Measurements from ENCODE around the gene NRK. TPM values are rescaled to one million over a fixed set of nuclear protein-coding genes. Genes with fewer than 3 reads are reported as not detected.

Gene NRK
- polyA plus RNA-seq, 1 of the 3 experiments (the other 2 are of a cell fraction): not detected

- TF ChIP-seq MEF2A (IDR thresholded peaks at IDR 0.05; ENCODE audit: borderline replicate concordance, low read depth): no peak
- TF ChIP-seq POLR2AphosphoS5 (IDR thresholded peaks at IDR 0.05; ENCODE audit: low read depth, low read length): no peak
- no peak for TF ChIP-seq TEAD4 (IDR thresholded peaks at IDR 0.05; ENCODE audit: borderline replicate concordance, insufficient read depth)
- TF ChIP-seq FOXM1 (IDR thresholded peaks at IDR 0.05; ENCODE audit: low read depth): no peak
- TF ChIP-seq USF1 (IDR thresholded peaks at IDR 0.05; ENCODE audit: borderline replicate concordance, low read depth): no peak
- no peak for TF ChIP-seq GATA2 (CRISPR knock-in tag; IDR thresholded peaks at IDR 0.05)
- no peak for TF ChIP-seq RXRA (IDR thresholded peaks at IDR 0.05; ENCODE audit: borderline replicate concordance, low read depth)
- Histone ChIP-seq H4K20me1 (ENCODE audit: insufficient read depth) (no peaks in the 10 kb centered on the region), H3K9ac (no peak overlapping the region), H3F3A (replicated peaks; ENCODE audit: insufficient read depth) (no peaks in the 10 kb centered on the region), H3K4me2 (no peak overlapping the region), H3K9me3 (no peaks in the 10 kb centered on the region), H3K79me2 (ENCODE audit: insufficient read depth) (no peaks in the 10 kb centered on the region), H3K27ac (ENCODE audit: low read depth in 2 of 2, low read length in 1 of 2) (no peak overlapping the region), H2AFZ (ENCODE audit: low read depth) (no peak overlapping the region), H3K27me3 (ENCODE audit: insufficient read depth) (peaks cover 6% of the 10 kb centered on the region; the same call in 1 of the 2 replicates), H3K4me3 (ENCODE audit: low read depth in 2 of 2, low read length in 1 of 2) (no peak overlapping the region), H3K4me1 (ENCODE audit: control insufficient read depth in 1 of 2, insufficient read depth in 2 of 2, low read depth in 1 of 2, low read length in 1 of 2) (no peaks in the 10 kb centered on the region), H3K9me2 (no peaks in the 10 kb centered on the region), H3K36me3 (replicated peaks in 1 of 2; ENCODE audit: control insufficient read depth in 1 of 2, insufficient read depth in 2 of 2, low read length in 1 of 2) (no peaks in the 10 kb centered on the region)
- 1% methylated on average over 2 of the region's 2 CpGs for WGBS (ENCODE audit: low lambda C conversion rate)
- ChIA-PET POLR2A (no interaction called here), CTCF (no interaction called here)
- no peak for DNase-seq
These were observed 183.3 kb downstream of the NRK start for GRCh38 chrX:106005684-106006083.

- Histone ChIP-seq H3K27me3 (ENCODE audit: insufficient read depth) (peaks cover 6% of the 10 kb centered on the region; the same call in 1 of the 2 replicates), H3K9me3 (no peaks in the 10 kb centered on the region; the same call in 1 of the 2 replicates), H3K4me2 (no peak overlapping the region), H3K4me3 (ENCODE audit: low read depth in 2 of 2, low read length in 1 of 2) (no peak overlapping the region), H3K36me3 (replicated peaks in 1 of 2; ENCODE audit: control insufficient read depth in 1 of 2, insufficient read depth in 2 of 2, low read length in 1 of 2) (no peaks in the 10 kb centered on the region), H2AFZ (ENCODE audit: low read depth) (no peak overlapping the region), H3K27ac (ENCODE audit: low read depth in 2 of 2, low read length in 1 of 2) (no peak overlapping the region), H3F3A (replicated peaks; ENCODE audit: insufficient read depth) (no peaks in the 10 kb centered on the region), H3K9ac (no peak overlapping the region), H3K79me2 (ENCODE audit: insufficient read depth) (no peaks in the 10 kb centered on the region), H4K20me1 (ENCODE audit: insufficient read depth) (no peaks in the 10 kb centered on the region), H3K9me2 (no peaks in the 10 kb centered on the region), H3K4me1 (ENCODE audit: control insufficient read depth in 1 of 2, insufficient read depth in 2 of 2, low read depth in 1 of 2, low read length in 1 of 2) (no peaks in the 10 kb centered on the region)
- CTCF ChIA-PET: no interaction called here
- WGBS (ENCODE audit: low lambda C conversion rate): 0% methylated on average over 1 of the region's 1 CpG
- POLR2A ChIA-PET: no interaction called here
- DNase-seq: no peak
- TF ChIP-seq JUND (IDR thresholded peaks at IDR 0.05) (no peak), RCOR1 (IDR thresholded peaks at IDR 0.05; ENCODE audit: low read length) (no peak), TCF12 (IDR thresholded peaks at IDR 0.05) (no peak), TAF1 (IDR thresholded peaks at IDR 0.05; ENCODE audit: borderline replicate concordance, low read depth, low read length) (no peak), EZH2phosphoT487 (IDR thresholded peaks at IDR 0.05; ENCODE audit: borderline replicate concordance, low read depth) (no peak), MEF2A (IDR thresholded peaks at IDR 0.05; ENCODE audit: borderline replicate concordance, low read depth) (no peak), GATA2 (CRISPR knock-in tag; IDR thresholded peaks at IDR 0.05) (no peak), YY1 (IDR thresholded peaks at IDR 0.05; ENCODE audit: low read depth) (no peak), NFIC (IDR thresholded peaks at IDR 0.05; ENCODE audit: borderline replicate concordance) (no peak), MAX (IDR thresholded peaks at IDR 0.05; ENCODE audit: low read depth) (no peak), SIN3A (IDR thresholded peaks at IDR 0.05; ENCODE audit: borderline replicate concordance, low read depth, low read length) (no peak), SMC3 (IDR thresholded peaks at IDR 0.05; ENCODE audit: low read depth, low read length) (no peak), POLR2AphosphoS5 (IDR thresholded peaks at IDR 0.05; ENCODE audit: low read depth, low read length) (no peak)
- TF ChIP-seq, protein P1, sequence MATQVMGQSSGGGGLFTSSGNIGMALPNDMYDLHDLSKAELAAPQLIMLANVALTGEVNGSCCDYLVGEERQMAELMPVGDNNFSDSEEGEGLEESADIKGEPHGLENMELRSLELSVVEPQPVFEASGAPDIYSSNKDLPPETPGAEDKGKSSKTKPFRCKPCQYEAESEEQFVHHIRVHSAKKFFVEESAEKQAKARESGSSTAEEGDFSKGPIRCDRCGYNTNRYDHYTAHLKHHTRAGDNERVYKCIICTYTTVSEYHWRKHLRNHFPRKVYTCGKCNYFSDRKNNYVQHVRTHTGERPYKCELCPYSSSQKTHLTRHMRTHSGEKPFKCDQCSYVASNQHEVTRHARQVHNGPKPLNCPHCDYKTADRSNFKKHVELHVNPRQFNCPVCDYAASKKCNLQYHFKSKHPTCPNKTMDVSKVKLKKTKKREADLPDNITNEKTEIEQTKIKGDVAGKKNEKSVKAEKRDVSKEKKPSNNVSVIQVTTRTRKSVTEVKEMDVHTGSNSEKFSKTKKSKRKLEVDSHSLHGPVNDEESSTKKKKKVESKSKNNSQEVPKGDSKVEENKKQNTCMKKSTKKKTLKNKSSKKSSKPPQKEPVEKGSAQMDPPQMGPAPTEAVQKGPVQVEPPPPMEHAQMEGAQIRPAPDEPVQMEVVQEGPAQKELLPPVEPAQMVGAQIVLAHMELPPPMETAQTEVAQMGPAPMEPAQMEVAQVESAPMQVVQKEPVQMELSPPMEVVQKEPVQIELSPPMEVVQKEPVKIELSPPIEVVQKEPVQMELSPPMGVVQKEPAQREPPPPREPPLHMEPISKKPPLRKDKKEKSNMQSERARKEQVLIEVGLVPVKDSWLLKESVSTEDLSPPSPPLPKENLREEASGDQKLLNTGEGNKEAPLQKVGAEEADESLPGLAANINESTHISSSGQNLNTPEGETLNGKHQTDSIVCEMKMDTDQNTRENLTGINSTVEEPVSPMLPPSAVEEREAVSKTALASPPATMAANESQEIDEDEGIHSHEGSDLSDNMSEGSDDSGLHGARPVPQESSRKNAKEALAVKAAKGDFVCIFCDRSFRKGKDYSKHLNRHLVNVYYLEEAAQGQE (IDR thresholded peaks at IDR 0.05; ENCODE audit: low read depth, low read length): no peak
These were observed 185.5 kb downstream of the NRK start for GRCh38 chrX:106007815-106008214.

All from SK-N-SH (cell line).